Naive thymus-derived CD4-positive, alpha-beta T cell (primary cell): ENCODE measurements around the gene MINK1. TPM values are rescaled to one million over a fixed set of nuclear protein-coding genes. Genes with fewer than 3 reads are reported as not detected.

Source experiments
- ATAC-seq: fragments of 150-1000 bp; cut with Tn5 transposase; 2 replicates; pipeline ENCODE4 v1.10.0; 2021; ENCODE audit warnings: mild to moderate bottlenecking, moderate library complexity
- CTCF ChIA-PET: fragments of 350-600 bp; sonication (Branson Sonifier 250); formaldehyde crosslinking; loops from one replicate; lab custom pipeline; 2021; ENCODE audit warnings: antibody characterized with exemption; lab: Charles Lee
- POLR2A ChIA-PET: fragments of 350-600 bp; sonication (Branson Sonifier 250); formaldehyde crosslinking; loops from one replicate; lab custom pipeline; 2021; ENCODE audit warnings: antibody characterized with exemption, inconsistent platforms; lab: Charles Lee
- DNase-seq, 9 donors: peaks; one replicate each; pipeline versions ENCODE4 v3.0.0 to v3.0.0-alpha.2; 2020 to 2022; ENCODE audit warnings: mixed read lengths in 1 of 9
- H3K27ac ChIP-seq: one replicate; pipeline ENCODE4 v1.7.0; 2013; ENCODE audit warnings: mild to moderate bottlenecking, low read depth, low read length, moderate library complexity
- H3K27me3 ChIP-seq, 2 donors: one replicate each; pipeline ENCODE4 v1.7.0; 2013; ENCODE audit warnings: low read length in 2 of 2, mild to moderate bottlenecking in 2 of 2, moderate library complexity in 2 of 2; ENCODE audit not compliant: control insufficient read depth in 2 of 2, insufficient read depth in 2 of 2
- H3K36me3 ChIP-seq, 3 experiments: 1 replicate in 2 of 3; 2 replicates in 1 of 3; pipeline ENCODE4 v1.7.0; 2013; ENCODE audit warnings: low read length in 3 of 3, mild to moderate bottlenecking in 3 of 3, moderate library complexity in 1 of 3; ENCODE audit not compliant: insufficient read depth in 3 of 3, control insufficient read depth in 2 of 3
- H3K4me1 ChIP-seq, 2 donors: one replicate each; pipeline ENCODE4 v1.7.0; 2013; ENCODE audit warnings: low read length in 2 of 2, mild to moderate bottlenecking in 2 of 2, moderate library complexity in 1 of 2; ENCODE audit not compliant: control insufficient read depth in 2 of 2, insufficient read depth in 2 of 2
- H3K4me3 ChIP-seq: 2 replicates; pipeline ENCODE4 v1.7.0; 2013; ENCODE audit warnings: mild to moderate bottlenecking, low read length
- H3K9me3 ChIP-seq, 3 experiments: 1 replicate in 2 of 3; 2 replicates in 1 of 3; pipeline ENCODE4 v1.7.0; 2013; ENCODE audit warnings: low read length in 3 of 3; ENCODE audit not compliant: control insufficient read depth in 2 of 3
- H3K27ac Mint-ChIP-seq, 9 donors: one replicate each; pipeline ENCODE4 v1.8.0; 2020 to 2022; ENCODE audit warnings: mixed read lengths in 9 of 9, mild to moderate bottlenecking in 8 of 9, moderate library complexity in 5 of 9, inconsistent platforms in 2 of 9
- H3K27me3 Mint-ChIP-seq, 5 donors: one replicate each; pipeline ENCODE4 v1.8.0; 2021 to 2022; ENCODE audit warnings: mixed read lengths in 5 of 5, mild to moderate bottlenecking in 1 of 5
- H3K36me3 Mint-ChIP-seq, 5 donors: one replicate each; pipeline ENCODE4 v1.8.0; 2020 to 2022; ENCODE audit warnings: mixed read lengths in 5 of 5, mild to moderate bottlenecking in 3 of 5, inconsistent platforms in 1 of 5
- H3K4me1 Mint-ChIP-seq, 7 donors: one replicate each; pipeline ENCODE4 v1.8.0; 2020 to 2022; ENCODE audit warnings: mixed read lengths in 7 of 7, mild to moderate bottlenecking in 3 of 7, inconsistent platforms in 1 of 7
- H3K4me3 Mint-ChIP-seq, 10 donors: one replicate each; pipeline ENCODE4 v1.8.0; 2020 to 2022; ENCODE audit warnings: mild to moderate bottlenecking in 10 of 10, mixed read lengths in 10 of 10, moderate library complexity in 6 of 10, inconsistent platforms in 2 of 10
- H3K9me3 Mint-ChIP-seq, 11 donors: one replicate each; pipeline ENCODE4 v1.8.0; 2020 to 2022; ENCODE audit warnings: mixed read lengths in 11 of 11, mild to moderate bottlenecking in 4 of 11, inconsistent platforms in 1 of 11, moderate library complexity in 1 of 11
- intact Hi-C, 2 donors: fragments of 100-400 bp; cut with micrococcal nuclease; formaldehyde crosslinking; loops; one replicate each; pipeline ENCODE4 v1.15.1; 2023
- polyA plus RNA-seq, 2 donors: library from polyadenylated mRNA; unstranded; fragments of 300-500 nt; fragmentation: Illumina TruSeq; gene quantifications; one replicate each; pipeline ENCODE4 v1.2.3, GENCODE V29; 2021
- total RNA-seq, 6 experiments: library from RNA in 5 of 6; stranded (reverse) in 5 of 6; gene quantifications; 1 replicate in 5 of 6; 2 replicates in 1 of 6; pipeline ENCODE4 v1.2.3 and lab custom pipeline; 2021 to 2026

The MINK1 gene
- total and polyA plus RNA-seq, 7 experiments from 2014 or later = 8.3 to 142 (median 102) TPM

DNA sequence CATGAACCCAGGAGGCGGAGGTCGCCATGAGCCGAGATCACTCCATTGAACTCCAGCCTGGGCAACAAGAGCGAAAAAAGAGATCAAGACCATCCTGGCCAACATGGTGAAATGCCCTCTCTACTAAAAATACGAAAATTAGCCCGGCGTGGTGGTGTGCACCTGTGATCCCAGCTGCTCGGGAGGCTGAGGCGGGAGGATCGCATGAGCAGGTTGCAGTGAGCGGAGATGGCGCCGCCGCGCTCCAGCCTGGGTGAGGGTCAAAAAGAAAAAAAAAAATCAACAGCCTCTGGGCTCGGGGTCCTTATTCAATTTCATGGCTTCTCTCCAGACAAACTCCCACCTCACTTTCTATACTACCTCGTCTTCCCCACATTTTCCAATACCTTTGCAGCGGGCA, 95.7 kb downstream of the MINK1 start:
- Mint-ChIP-seq H3K9me3 (peaks cover 0 to 1% (median 0%) of the 10 kb centered on the region in 11 donors), H3K27me3 (peaks cover 0 to under 1% (median 0%) of the 10 kb centered on the region in 5 donors), H3K36me3 (peaks cover 13 to 32% (median 19%) of the 10 kb centered on the region in 5 donors), H3K4me3 (no peak overlapping the region), H3K27ac (peak overlapping the region in 1 of 9 donors; percentile 5), H3K4me1 (peaks cover 13 to 29% (median 21%) of the 10 kb centered on the region in 7 donors)
- Histone ChIP-seq H3K4me1 (peaks cover under 1% of the 10 kb centered on the region in 2 donors), H3K36me3 (peaks cover 0 to 14% (median 0%) of the 10 kb centered on the region in 3 experiments), H3K27me3 (no peaks in the 10 kb centered on the region), H3K4me3 (no peak overlapping the region), H3K9me3 (no peaks in the 10 kb centered on the region), H3K27ac (no peak overlapping the region)
- intact Hi-C loops = no loop called here
- no peak for DNase-seq
- ChIA-PET CTCF (no interaction called here), POLR2A (interaction anchor here (0.6 kb wide), 1 partner anchor 20 kb away, joined by 3 read pairs; no protein-coding TSS in a partner anchor)
- no peak for ATAC-seq

DNA sequence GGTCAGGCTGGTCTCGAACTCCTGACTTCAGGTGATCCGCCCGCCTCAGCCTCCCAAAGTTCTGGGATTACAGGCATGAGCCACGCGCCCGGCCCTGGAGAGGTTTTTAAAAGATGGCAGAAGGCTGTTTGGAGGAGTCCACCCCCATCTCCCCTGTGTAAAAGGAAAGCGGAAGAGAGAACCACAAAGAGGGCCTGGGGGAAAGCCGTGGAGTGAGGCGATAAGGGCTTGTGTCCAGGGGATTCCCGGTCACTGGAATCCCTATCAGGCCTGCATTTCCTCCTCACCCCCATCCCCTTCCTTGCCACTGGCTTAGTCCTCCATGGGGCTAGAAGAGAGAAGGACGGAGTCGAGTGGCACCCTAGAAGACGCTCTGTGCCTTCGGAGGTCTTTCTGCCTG, 98.8 kb downstream of the MINK1 start, which contains the start of gene GP1BA:
Gene GP1BA (plus strand): TSS at position 315 of the 400 bp plus-strand sequence. CDS start 328 bp downstream, outside the sequence.
- Mint-ChIP-seq H3K4me1 (peaks cover 20 to 45% (median 31%) of the 10 kb centered on the region in 7 donors), H3K27me3 (peaks cover 0 to 4% (median 0%) of the 10 kb centered on the region in 5 donors), H3K9me3 (peaks cover 0 to 1% (median 0%) of the 10 kb centered on the region in 11 donors), H3K27ac (peak within 1 kb of the TSS in 1 of 9 donors; percentile 15), H3K36me3 (peaks cover 13 to 27% (median 17%) of the 10 kb centered on the region in 5 donors), H3K4me3 (peak within 1 kb of the TSS in 1 of 10 donors; percentile 18)
- peaks cover 0 to 20% (median 2%) of the 10 kb centered on the region in 3 experiments for H3K36me3 ChIP-seq
- DNase-seq = no peak
- H3K4me1 ChIP-seq = peaks cover 8% of the 10 kb centered on the region in 2 donors
- intact Hi-C loops = no loop called here
- ATAC-seq = peak; percentile 36
- CTCF ChIA-PET = no interaction called here
- H3K27ac ChIP-seq = no peak within 1 kb of the TSS
- POLR2A ChIA-PET = interaction anchor here (1.0 kb wide), 1 partner anchor 36 kb away, joined by 3 read pairs; no protein-coding TSS in a partner anchor
- H3K9me3 ChIP-seq = no peaks in the 10 kb centered on the region
- no peaks in the 10 kb centered on the region for H3K27me3 ChIP-seq
- no peak within 1 kb of the TSS for H3K4me3 ChIP-seq

DNA sequence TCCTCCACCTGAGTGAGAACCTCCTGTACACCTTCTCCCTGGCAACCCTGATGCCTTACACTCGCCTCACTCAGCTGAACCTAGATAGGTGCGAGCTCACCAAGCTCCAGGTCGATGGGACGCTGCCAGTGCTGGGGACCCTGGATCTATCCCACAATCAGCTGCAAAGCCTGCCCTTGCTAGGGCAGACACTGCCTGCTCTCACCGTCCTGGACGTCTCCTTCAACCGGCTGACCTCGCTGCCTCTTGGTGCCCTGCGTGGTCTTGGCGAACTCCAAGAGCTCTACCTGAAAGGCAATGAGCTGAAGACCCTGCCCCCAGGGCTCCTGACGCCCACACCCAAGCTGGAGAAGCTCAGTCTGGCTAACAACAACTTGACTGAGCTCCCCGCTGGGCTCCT, 99.6 kb downstream of the MINK1 start:
- ChIA-PET POLR2A (interaction anchor here (1.0 kb wide), 1 partner anchor 36 kb away, joined by 3 read pairs; no protein-coding TSS in a partner anchor), CTCF (interaction anchor here (0.6 kb wide), 1 partner anchor 27 kb away, joined by 3 read pairs; no protein-coding TSS in a partner anchor)
- Histone ChIP-seq H3K27ac (no peak overlapping the region), H3K4me3 (no peak overlapping the region), H3K27me3 (no peaks in the 10 kb centered on the region), H3K4me1 (peaks cover 8% of the 10 kb centered on the region in 2 donors), H3K36me3 (peaks cover 0 to 28% (median 7%) of the 10 kb centered on the region in 3 experiments), H3K9me3 (no peaks in the 10 kb centered on the region)
- Mint-ChIP-seq H3K4me3 (no peak overlapping the region), H3K36me3 (peaks cover 13 to 31% (median 17%) of the 10 kb centered on the region in 5 donors), H3K27me3 (peaks cover 0 to 4% (median 0%) of the 10 kb centered on the region in 5 donors), H3K27ac (no peak overlapping the region), H3K4me1 (peaks cover 22 to 49% (median 33%) of the 10 kb centered on the region in 7 donors), H3K9me3 (peaks cover 0 to 1% (median 0%) of the 10 kb centered on the region in 11 donors)
- DNase-seq (no peak), ATAC-seq (no peak)
- intact Hi-C loops = no loop called here

DNA sequence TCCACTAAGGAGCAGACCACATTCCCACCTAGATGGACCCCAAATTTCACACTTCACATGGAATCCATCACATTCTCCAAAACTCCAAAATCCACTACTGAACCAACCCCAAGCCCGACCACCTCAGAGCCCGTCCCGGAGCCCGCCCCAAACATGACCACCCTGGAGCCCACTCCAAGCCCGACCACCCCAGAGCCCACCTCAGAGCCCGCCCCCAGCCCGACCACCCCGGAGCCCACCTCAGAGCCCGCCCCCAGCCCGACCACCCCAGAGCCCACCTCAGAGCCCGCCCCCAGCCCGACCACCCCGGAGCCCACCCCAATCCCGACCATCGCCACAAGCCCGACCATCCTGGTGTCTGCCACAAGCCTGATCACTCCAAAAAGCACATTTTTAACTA, 100.5 kb downstream of the MINK1 start:
- H3K27ac Mint-ChIP-seq = peak overlapping the region in 7 of 9 donors; percentile 34 to 79 (median 57)
- no peak overlapping the region for H3K27ac ChIP-seq
- H3K9me3 Mint-ChIP-seq = peaks cover 0 to 1% (median 0%) of the 10 kb centered on the region in 11 donors
- no peaks in the 10 kb centered on the region for H3K27me3 ChIP-seq
- H3K4me1 ChIP-seq = peaks cover 15 to 16% of the 10 kb centered on the region in 2 donors
- peaks cover 0 to 4% (median 0%) of the 10 kb centered on the region in 5 donors for H3K27me3 Mint-ChIP-seq
- ATAC-seq (no peak), DNase-seq (no peak)
- H3K4me3 Mint-ChIP-seq = peak overlapping the region in 5 of 10 donors; percentile 30 to 66 (median 56)
- peaks cover 0 to 32% (median 7%) of the 10 kb centered on the region in 3 experiments for H3K36me3 ChIP-seq
- intact Hi-C loops = no loop called here
- ChIA-PET POLR2A (interaction anchor here (0.8 to 1.3 kb wide), 2 partner anchors 9 to 34 kb away, joined by 3 to 7 read pairs; partner anchors contain the start of gene SPAG7), CTCF (no interaction called here)
- H3K9me3 ChIP-seq = no peaks in the 10 kb centered on the region
- peaks cover 13 to 27% (median 17%) of the 10 kb centered on the region in 5 donors for H3K36me3 Mint-ChIP-seq
- H3K4me1 Mint-ChIP-seq = peaks cover 31 to 56% (median 38%) of the 10 kb centered on the region in 7 donors
- H3K4me3 ChIP-seq = no peak overlapping the region

DNA sequence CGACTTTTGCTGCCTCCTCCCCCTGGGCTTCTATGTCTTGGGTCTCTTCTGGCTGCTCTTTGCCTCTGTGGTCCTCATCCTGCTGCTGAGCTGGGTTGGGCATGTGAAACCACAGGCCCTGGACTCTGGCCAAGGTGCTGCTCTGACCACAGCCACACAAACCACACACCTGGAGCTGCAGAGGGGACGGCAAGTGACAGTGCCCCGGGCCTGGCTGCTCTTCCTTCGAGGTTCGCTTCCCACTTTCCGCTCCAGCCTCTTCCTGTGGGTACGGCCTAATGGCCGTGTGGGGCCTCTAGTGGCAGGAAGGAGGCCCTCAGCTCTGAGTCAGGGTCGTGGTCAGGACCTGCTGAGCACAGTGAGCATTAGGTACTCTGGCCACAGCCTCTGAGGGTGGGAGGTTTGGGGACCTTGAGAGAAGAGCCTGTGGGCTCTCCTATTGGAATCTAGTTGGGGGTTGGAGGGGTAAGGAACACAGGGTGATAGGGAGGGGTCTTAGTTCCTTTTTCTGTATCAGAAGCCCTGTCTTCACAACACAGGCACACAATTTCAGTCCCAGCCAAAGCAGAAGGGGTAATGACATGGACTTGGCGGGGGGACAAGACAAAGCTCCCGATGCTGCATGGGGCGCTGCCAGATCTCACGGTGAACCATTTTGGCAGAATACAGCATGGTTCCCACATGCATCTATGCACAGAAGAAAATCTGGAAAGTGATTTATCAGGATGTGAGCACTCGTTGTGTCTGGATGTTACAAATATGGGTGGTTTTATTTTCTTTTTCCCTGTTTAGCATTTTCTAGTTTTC, 101.2 kb downstream of the MINK1 start:
- peak overlapping the region; percentile 36 to 79 (median 59) for H3K27ac Mint-ChIP-seq
- intact Hi-C loops = no loop called here
- H3K9me3 Mint-ChIP-seq = peaks cover 0 to 1% (median 0%) of the 10 kb centered on the region in 11 donors
- peaks cover 8 to 21% (median 14%) of the 10 kb centered on the region in 5 donors for H3K36me3 Mint-ChIP-seq
- peaks cover 21 to 22% of the 10 kb centered on the region in 2 donors for H3K4me1 ChIP-seq
- H3K4me3 Mint-ChIP-seq = peak overlapping the region in 4 of 10 donors; percentile 30 to 66 (median 52)
- H3K27me3 Mint-ChIP-seq = peaks cover 0 to 4% (median 0%) of the 10 kb centered on the region in 5 donors
- POLR2A ChIA-PET = interaction anchor here (0.7 to 1.3 kb wide), 3 partner anchors 10 to 33 kb away, joined by 3 to 7 read pairs (median 3); partner anchors contain the start of genes PFN1 and SPAG7
- peaks cover 0 to 32% (median 7%) of the 10 kb centered on the region in 3 experiments for H3K36me3 ChIP-seq
- CTCF ChIA-PET = no interaction called here
- no peaks in the 10 kb centered on the region for H3K27me3 ChIP-seq
- DNase-seq (no peak), ATAC-seq (peak; percentile 63)
- no peaks in the 10 kb centered on the region for H3K9me3 ChIP-seq
- H3K27ac ChIP-seq = no peak overlapping the region
- H3K4me1 Mint-ChIP-seq = peaks cover 38 to 64% (median 44%) of the 10 kb centered on the region in 7 donors
- no peak overlapping the region for H3K4me3 ChIP-seq

DNA sequence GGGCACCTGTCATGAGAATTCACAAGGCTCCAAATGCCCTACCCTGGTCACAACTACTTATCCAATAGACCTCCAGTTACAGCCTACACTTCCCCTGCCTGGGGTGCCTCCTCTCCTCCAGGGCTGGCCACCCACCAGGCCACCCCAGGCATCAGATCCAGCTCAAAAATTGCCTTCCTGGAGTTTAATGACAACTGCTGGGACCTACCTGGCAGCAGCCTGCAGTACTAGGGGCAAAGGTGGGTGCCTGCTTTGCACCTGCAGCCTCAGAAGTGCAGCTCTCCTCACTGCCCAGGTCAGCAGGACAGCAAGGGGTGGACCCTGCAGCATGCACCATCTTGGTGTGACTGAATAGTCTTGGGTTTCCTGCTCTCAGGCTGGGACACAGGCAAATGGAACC, 102.5 kb downstream of the MINK1 start:
- no peak overlapping the region for H3K27ac ChIP-seq
- H3K27me3 Mint-ChIP-seq = peaks cover 0 to 4% (median 0%) of the 10 kb centered on the region in 5 donors
- H3K36me3 Mint-ChIP-seq = peaks cover 10 to 17% (median 14%) of the 10 kb centered on the region in 5 donors
- no peaks in the 10 kb centered on the region for H3K9me3 Mint-ChIP-seq
- DNase-seq (no peak), ATAC-seq (no peak)
- peak overlapping the region in 5 of 9 donors; percentile 19 to 69 (median 36) for H3K27ac Mint-ChIP-seq
- peak overlapping the region in 1 of 10 donors; percentile 4 for H3K4me3 Mint-ChIP-seq
- H3K27me3 ChIP-seq = no peaks in the 10 kb centered on the region
- peaks cover 0 to 36% (median 7%) of the 10 kb centered on the region in 3 experiments for H3K36me3 ChIP-seq
- CTCF ChIA-PET = no interaction called here
- no peaks in the 10 kb centered on the region for H3K9me3 ChIP-seq
- intact Hi-C loops = no loop called here
- peaks cover 38 to 68% (median 45%) of the 10 kb centered on the region in 7 donors for H3K4me1 Mint-ChIP-seq
- H3K4me1 ChIP-seq = peaks cover 21 to 22% of the 10 kb centered on the region in 2 donors
- POLR2A ChIA-PET = no interaction called here
- H3K4me3 ChIP-seq = no peak overlapping the region
